ENCODE results near the gene CTBP1. TPM values are rescaled to one million over a fixed set of nuclear protein-coding genes. Genes with fewer than 3 reads are reported as not detected.

CTBP1 gene
- total RNA-seq, 1 donor = 246 TPM

DNA sequence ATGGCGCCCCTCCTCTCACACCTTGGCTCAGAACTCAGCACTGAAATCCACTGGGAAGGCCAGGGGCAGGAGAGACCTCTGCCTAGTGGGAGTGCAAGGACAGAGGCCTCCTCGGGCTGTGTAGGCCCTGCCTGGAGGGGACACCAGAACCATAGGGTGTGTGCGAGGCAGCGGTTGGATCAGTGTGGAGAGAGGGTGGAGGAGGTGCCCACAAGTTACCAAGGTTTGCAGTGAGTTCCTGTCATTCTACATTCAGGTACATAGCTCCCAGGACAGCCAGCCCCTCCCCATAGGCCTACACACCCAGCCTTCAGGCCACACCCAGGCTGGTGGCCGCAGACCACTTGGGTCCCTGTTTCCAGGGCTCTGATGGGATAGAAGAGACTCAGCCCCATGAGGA, 57.3 kb downstream of the CTBP1 start:
- Histone ChIP-seq H3K4me1 (ENCODE audit: insufficient read depth, low read length) (peaks cover 28% of the 10 kb centered on the region), H3K79me2 (ENCODE audit: insufficient read depth, low read length) (no peaks in the 10 kb centered on the region), H4K20me1 (ENCODE audit: insufficient read depth, low read length) (no peaks in the 10 kb centered on the region), H3K4me2 (ENCODE audit: insufficient read depth, low read length) (peak overlapping the region; percentile 75), H3K9me3 (ENCODE audit: low read depth, low read length) (no peaks in the 10 kb centered on the region), H2AFZ (ENCODE audit: low read length) (peak overlapping the region; percentile 17), H3K36me3 (ENCODE audit: insufficient read depth, low read length) (no peaks in the 10 kb centered on the region), H3K27me3 (ENCODE audit: insufficient read depth, low read length) (no peaks in the 10 kb centered on the region), H3K27ac (ENCODE audit: low read depth, low read length) (peak overlapping the region; percentile 85), H3K4me3 (ENCODE audit: insufficient read depth, low read length) (no peak overlapping the region)
- TF ChIP-seq, protein P1, sequence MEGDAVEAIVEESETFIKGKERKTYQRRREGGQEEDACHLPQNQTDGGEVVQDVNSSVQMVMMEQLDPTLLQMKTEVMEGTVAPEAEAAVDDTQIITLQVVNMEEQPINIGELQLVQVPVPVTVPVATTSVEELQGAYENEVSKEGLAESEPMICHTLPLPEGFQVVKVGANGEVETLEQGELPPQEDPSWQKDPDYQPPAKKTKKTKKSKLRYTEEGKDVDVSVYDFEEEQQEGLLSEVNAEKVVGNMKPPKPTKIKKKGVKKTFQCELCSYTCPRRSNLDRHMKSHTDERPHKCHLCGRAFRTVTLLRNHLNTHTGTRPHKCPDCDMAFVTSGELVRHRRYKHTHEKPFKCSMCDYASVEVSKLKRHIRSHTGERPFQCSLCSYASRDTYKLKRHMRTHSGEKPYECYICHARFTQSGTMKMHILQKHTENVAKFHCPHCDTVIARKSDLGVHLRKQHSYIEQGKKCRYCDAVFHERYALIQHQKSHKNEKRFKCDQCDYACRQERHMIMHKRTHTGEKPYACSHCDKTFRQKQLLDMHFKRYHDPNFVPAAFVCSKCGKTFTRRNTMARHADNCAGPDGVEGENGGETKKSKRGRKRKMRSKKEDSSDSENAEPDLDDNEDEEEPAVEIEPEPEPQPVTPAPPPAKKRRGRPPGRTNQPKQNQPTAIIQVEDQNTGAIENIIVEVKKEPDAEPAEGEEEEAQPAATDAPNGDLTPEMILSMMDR (IDR thresholded peaks at IDR 0.05; ENCODE audit: extremely low read depth, low read depth, low read length) = no peak
- no peak for DNase-seq (ENCODE audit: insufficient read length, low spot score, missing footprints)

DNA sequence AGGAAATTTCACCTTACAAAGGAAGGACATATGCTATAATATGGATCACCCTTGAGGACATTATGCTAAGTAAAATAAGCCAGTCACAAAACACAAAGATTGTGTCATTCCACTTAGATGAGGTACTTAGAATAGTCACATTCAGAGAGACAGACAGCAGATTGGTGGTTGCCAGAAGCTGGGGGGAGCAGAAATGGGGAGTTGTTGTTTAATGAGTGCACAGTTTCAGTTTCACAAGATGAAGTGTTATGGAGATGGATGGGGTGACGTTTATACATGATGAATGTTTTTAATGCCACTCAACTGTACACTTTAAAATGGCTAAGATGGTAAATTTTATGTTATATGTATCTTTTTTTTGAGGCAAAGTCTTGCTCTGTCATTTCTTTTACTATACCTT, 61.7 kb downstream of the CTBP1 start:
- no peak overlapping the region for H3K27ac ChIP-seq (ENCODE audit: low read depth, low read length)
- no peaks in the 10 kb centered on the region for H3K27me3 ChIP-seq (ENCODE audit: insufficient read depth, low read length)
- H4K20me1 ChIP-seq (ENCODE audit: insufficient read depth, low read length) = no peaks in the 10 kb centered on the region
- H3K4me2 ChIP-seq (ENCODE audit: insufficient read depth, low read length) = no peak overlapping the region
- no peaks in the 10 kb centered on the region for H3K79me2 ChIP-seq (ENCODE audit: insufficient read depth, low read length)
- peaks cover 14% of the 10 kb centered on the region for H3K4me1 ChIP-seq (ENCODE audit: insufficient read depth, low read length)
- no peak overlapping the region for H3K4me3 ChIP-seq (ENCODE audit: insufficient read depth, low read length)
- no peaks in the 10 kb centered on the region for H3K9me3 ChIP-seq (ENCODE audit: low read depth, low read length)
- H2AFZ ChIP-seq (ENCODE audit: low read length) = no peak overlapping the region
- no peaks in the 10 kb centered on the region for H3K36me3 ChIP-seq (ENCODE audit: insufficient read depth, low read length)
- TF ChIP-seq, protein P1 (IDR thresholded peaks at IDR 0.05; ENCODE audit: extremely low read depth, low read depth, low read length) = no peak
- peak; percentile 14 for DNase-seq (ENCODE audit: insufficient read length, low spot score, missing footprints)

DNA sequence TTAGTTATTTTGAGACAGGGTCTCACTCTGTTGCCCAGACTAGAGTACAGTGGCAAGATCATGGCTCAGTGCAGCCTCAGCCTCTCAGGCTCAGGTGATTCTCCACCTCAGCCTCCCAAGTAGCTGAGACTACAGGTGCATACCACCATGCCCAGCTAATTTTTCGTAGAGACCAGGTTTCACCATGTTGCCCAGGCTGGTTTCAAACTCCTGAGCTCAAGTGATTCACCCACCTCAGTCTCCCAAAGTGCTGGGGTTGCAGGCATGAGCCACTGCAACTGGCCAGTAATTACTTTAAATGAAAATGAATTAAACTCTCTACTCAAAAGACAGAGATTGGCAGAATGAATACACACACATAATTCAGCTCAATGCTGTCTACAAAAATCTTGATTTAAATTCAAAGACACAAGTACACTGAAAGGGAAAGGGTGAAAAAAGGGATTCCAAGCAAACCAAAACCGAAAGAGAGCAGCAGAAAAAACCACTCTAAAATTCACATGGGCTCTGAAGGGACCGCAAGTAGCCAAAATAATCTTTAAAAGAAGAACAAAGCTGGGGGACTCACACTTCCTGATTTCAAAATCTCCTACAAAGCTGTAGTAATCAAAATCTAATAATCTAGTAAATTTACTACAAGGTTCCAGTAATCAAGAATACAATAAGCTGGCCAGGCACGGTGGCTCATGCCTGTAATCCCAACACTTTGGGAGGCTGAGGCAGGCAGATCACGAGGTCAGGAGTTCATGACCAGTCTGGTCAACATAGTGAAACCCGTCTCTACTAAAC, 64.8 kb downstream of the CTBP1 start:
- H4K20me1 ChIP-seq (ENCODE audit: insufficient read depth, low read length) = no peaks in the 10 kb centered on the region
- no peaks in the 10 kb centered on the region for H3K27me3 ChIP-seq (ENCODE audit: insufficient read depth, low read length)
- DNase-seq (ENCODE audit: insufficient read length, low spot score, missing footprints) = peak; percentile 58
- peak overlapping the region; percentile 37 for H3K4me2 ChIP-seq (ENCODE audit: insufficient read depth, low read length)
- no peak overlapping the region for H3K27ac ChIP-seq (ENCODE audit: low read depth, low read length)
- peaks cover 3% of the 10 kb centered on the region for H3K9me3 ChIP-seq (ENCODE audit: low read depth, low read length)
- TF ChIP-seq, protein P1 (IDR thresholded peaks at IDR 0.05; ENCODE audit: extremely low read depth, low read depth, low read length) = no peak
- H2AFZ ChIP-seq (ENCODE audit: low read length) = peak overlapping the region; percentile 42
- H3K36me3 ChIP-seq (ENCODE audit: insufficient read depth, low read length) = no peaks in the 10 kb centered on the region
- H3K4me1 ChIP-seq (ENCODE audit: insufficient read depth, low read length) = peaks cover 8% of the 10 kb centered on the region
- H3K4me3 ChIP-seq (ENCODE audit: insufficient read depth, low read length) = peak overlapping the region; percentile 20
- H3K79me2 ChIP-seq (ENCODE audit: insufficient read depth, low read length) = no peaks in the 10 kb centered on the region

DNA sequence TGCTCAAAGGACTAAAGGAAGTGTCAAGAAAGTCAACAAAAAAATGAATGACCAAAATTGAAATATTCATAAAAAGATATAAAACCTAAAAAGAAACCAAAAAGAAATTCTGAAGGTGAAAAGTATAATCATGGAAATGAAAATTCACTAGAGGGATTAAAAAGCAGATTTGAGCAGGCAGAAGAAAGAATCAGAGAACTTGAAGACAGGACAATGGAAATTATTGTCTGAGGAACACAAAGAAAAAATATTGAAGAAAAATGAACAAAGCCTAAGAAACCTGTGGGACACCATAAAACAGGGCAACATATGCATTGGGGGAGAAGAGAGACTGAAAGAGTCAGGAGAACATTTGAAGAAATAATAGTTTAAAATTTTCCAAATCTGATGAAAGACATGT, 66.6 kb downstream of the CTBP1 start:
- H3K9me3 ChIP-seq (ENCODE audit: low read depth, low read length) = peaks cover 3% of the 10 kb centered on the region
- H3K27ac ChIP-seq (ENCODE audit: low read depth, low read length) = no peak overlapping the region
- peaks cover 12% of the 10 kb centered on the region for H3K4me1 ChIP-seq (ENCODE audit: insufficient read depth, low read length)
- no peak overlapping the region for H3K4me3 ChIP-seq (ENCODE audit: insufficient read depth, low read length)
- H3K79me2 ChIP-seq (ENCODE audit: insufficient read depth, low read length) = no peaks in the 10 kb centered on the region
- H3K4me2 ChIP-seq (ENCODE audit: insufficient read depth, low read length) = no peak overlapping the region
- H2AFZ ChIP-seq (ENCODE audit: low read length) = no peak overlapping the region
- H3K27me3 ChIP-seq (ENCODE audit: insufficient read depth, low read length) = no peaks in the 10 kb centered on the region
- H4K20me1 ChIP-seq (ENCODE audit: insufficient read depth, low read length) = no peaks in the 10 kb centered on the region
- TF ChIP-seq, protein P1 (IDR thresholded peaks at IDR 0.05; ENCODE audit: extremely low read depth, low read depth, low read length) = no peak
- no peaks in the 10 kb centered on the region for H3K36me3 ChIP-seq (ENCODE audit: insufficient read depth, low read length)
- DNase-seq (ENCODE audit: insufficient read length, low spot score, missing footprints) = no peak
